ENCODE data around the gene ADGRB3.

The ADGRB3 gene

GRCh38 chr6:69340196-69340595 is 705.1 kb downstream of the ADGRB3 start:
- H3K36me3 ChIP-seq (ENCODE audit: control insufficient read depth in 2 of 2, insufficient read depth in 2 of 2, low read length in 2 of 2) = no peaks in the 10 kb centered on the region
- H3K4me1 ChIP-seq (ENCODE audit: control insufficient read depth, insufficient read depth, low read length) = no peaks in the 10 kb centered on the region
- H3K9ac ChIP-seq (ENCODE audit: low read length in 2 of 2) = no peak overlapping the region
- no peak overlapping the region for H3K27ac ChIP-seq (ENCODE audit: low read length)
- H3K9me3 ChIP-seq (ENCODE audit: control insufficient read depth in 2 of 2, low read length in 2 of 2) = no peaks in the 10 kb centered on the region
- H3K4me3 ChIP-seq (ENCODE audit: low read length in 2 of 2) = no peak overlapping the region
- H3K27me3 ChIP-seq (ENCODE audit: control insufficient read depth in 1 of 2, insufficient read depth in 2 of 2, low read length in 2 of 2) = no peaks in the 10 kb centered on the region

GRCh38 chr6:69343851-69344250 is 708.8 kb downstream of the ADGRB3 start:
- Histone ChIP-seq H3K27ac (ENCODE audit: low read length) (no peak overlapping the region), H3K36me3 (ENCODE audit: control insufficient read depth in 2 of 2, insufficient read depth in 2 of 2, low read length in 2 of 2) (no peaks in the 10 kb centered on the region), H3K4me1 (ENCODE audit: control insufficient read depth, insufficient read depth, low read length) (no peaks in the 10 kb centered on the region), H3K4me3 (ENCODE audit: low read length in 2 of 2) (no peak overlapping the region), H3K27me3 (ENCODE audit: control insufficient read depth in 1 of 2, insufficient read depth in 2 of 2, low read length in 2 of 2) (no peaks in the 10 kb centered on the region), H3K9ac (ENCODE audit: low read length in 2 of 2) (no peak overlapping the region), H3K9me3 (ENCODE audit: control insufficient read depth in 2 of 2, low read length in 2 of 2) (no peaks in the 10 kb centered on the region)

- Histone ChIP-seq H3K4me3 (ENCODE audit: low read length in 2 of 2) (no peak overlapping the region), H3K27ac (ENCODE audit: low read length) (no peak overlapping the region)
These were observed 714.7 kb downstream of the ADGRB3 start for GRCh38 chr6:69349771-69350170.

GRCh38 chr6:69362209-69362608 is 727.1 kb downstream of the ADGRB3 start:
- Histone ChIP-seq H3K4me1 (ENCODE audit: control insufficient read depth, insufficient read depth, low read length) (no peaks in the 10 kb centered on the region), H3K36me3 (ENCODE audit: control insufficient read depth in 2 of 2, insufficient read depth in 2 of 2, low read length in 2 of 2) (no peaks in the 10 kb centered on the region), H3K27me3 (ENCODE audit: control insufficient read depth in 1 of 2, insufficient read depth in 2 of 2, low read length in 2 of 2) (no peaks in the 10 kb centered on the region), H3K4me3 (ENCODE audit: low read length in 2 of 2) (no peak overlapping the region), H3K9ac (ENCODE audit: low read length in 2 of 2) (no peak overlapping the region), H3K9me3 (ENCODE audit: control insufficient read depth in 2 of 2, low read length in 2 of 2) (no peaks in the 10 kb centered on the region), H3K27ac (ENCODE audit: low read length) (no peak overlapping the region)

More at GRCh38 chr6:69349771-69350170, 714.7 kb downstream of the ADGRB3 start:
- Histone ChIP-seq H3K9ac (ENCODE audit: low read length in 2 of 2) (no peak overlapping the region), H3K27me3 (ENCODE audit: control insufficient read depth in 1 of 2, insufficient read depth in 2 of 2, low read length in 2 of 2) (no peaks in the 10 kb centered on the region), H3K4me1 (ENCODE audit: control insufficient read depth, insufficient read depth, low read length) (no peaks in the 10 kb centered on the region), H3K9me3 (ENCODE audit: control insufficient read depth in 2 of 2, low read length in 2 of 2) (no peaks in the 10 kb centered on the region), H3K36me3 (ENCODE audit: control insufficient read depth in 2 of 2, insufficient read depth in 2 of 2, low read length in 2 of 2) (no peaks in the 10 kb centered on the region)

- Histone ChIP-seq H3K27ac (ENCODE audit: low read length) (no peak overlapping the region), H3K27me3 (ENCODE audit: control insufficient read depth in 1 of 2, insufficient read depth in 2 of 2, low read length in 2 of 2) (no peaks in the 10 kb centered on the region), H3K4me3 (ENCODE audit: low read length in 2 of 2) (no peak overlapping the region), H3K9me3 (ENCODE audit: control insufficient read depth in 2 of 2, low read length in 2 of 2) (no peaks in the 10 kb centered on the region), H3K9ac (ENCODE audit: low read length in 2 of 2) (no peak overlapping the region), H3K4me1 (ENCODE audit: control insufficient read depth, insufficient read depth, low read length) (no peaks in the 10 kb centered on the region), H3K36me3 (ENCODE audit: control insufficient read depth in 2 of 2, insufficient read depth in 2 of 2, low read length in 2 of 2) (no peaks in the 10 kb centered on the region)
These were observed 731.7 kb downstream of the ADGRB3 start for GRCh38 chr6:69366831-69367230.

- Histone ChIP-seq H3K27me3 (ENCODE audit: control insufficient read depth in 1 of 2, insufficient read depth in 2 of 2, low read length in 2 of 2) (no peaks in the 10 kb centered on the region), H3K9ac (ENCODE audit: low read length in 2 of 2) (no peak overlapping the region), H3K36me3 (ENCODE audit: control insufficient read depth in 2 of 2, insufficient read depth in 2 of 2, low read length in 2 of 2) (no peaks in the 10 kb centered on the region), H3K4me3 (ENCODE audit: low read length in 2 of 2) (no peak overlapping the region), H3K9me3 (ENCODE audit: control insufficient read depth in 2 of 2, low read length in 2 of 2) (no peaks in the 10 kb centered on the region), H3K27ac (ENCODE audit: low read length) (no peak overlapping the region), H3K4me1 (ENCODE audit: control insufficient read depth, insufficient read depth, low read length) (no peaks in the 10 kb centered on the region)
These were observed 733.5 kb downstream of the ADGRB3 start for GRCh38 chr6:69368613-69369012.

GRCh38 chr6:69370763-69371162 is 735.7 kb downstream of the ADGRB3 start:
- H3K27ac ChIP-seq (ENCODE audit: low read length) = no peak overlapping the region
- H3K4me3 ChIP-seq (ENCODE audit: low read length in 2 of 2) = no peak overlapping the region
- no peaks in the 10 kb centered on the region for H3K4me1 ChIP-seq (ENCODE audit: control insufficient read depth, insufficient read depth, low read length)
- no peak overlapping the region for H3K9ac ChIP-seq (ENCODE audit: low read length in 2 of 2)
- no peaks in the 10 kb centered on the region for H3K36me3 ChIP-seq (ENCODE audit: control insufficient read depth in 2 of 2, insufficient read depth in 2 of 2, low read length in 2 of 2)
- H3K27me3 ChIP-seq (ENCODE audit: control insufficient read depth in 1 of 2, insufficient read depth in 2 of 2, low read length in 2 of 2) = no peaks in the 10 kb centered on the region
- H3K9me3 ChIP-seq (ENCODE audit: control insufficient read depth in 2 of 2, low read length in 2 of 2) = no peaks in the 10 kb centered on the region

GRCh38 chr6:69378326-69378725 is 743.2 kb downstream of the ADGRB3 start:
- H3K27me3 ChIP-seq (ENCODE audit: control insufficient read depth in 1 of 2, insufficient read depth in 2 of 2, low read length in 2 of 2) = no peaks in the 10 kb centered on the region
- no peak overlapping the region for H3K27ac ChIP-seq (ENCODE audit: low read length)
- H3K36me3 ChIP-seq (ENCODE audit: control insufficient read depth in 2 of 2, insufficient read depth in 2 of 2, low read length in 2 of 2) = no peaks in the 10 kb centered on the region
- no peaks in the 10 kb centered on the region for H3K9me3 ChIP-seq (ENCODE audit: control insufficient read depth in 2 of 2, low read length in 2 of 2)
- no peak overlapping the region for H3K4me3 ChIP-seq (ENCODE audit: low read length in 2 of 2)
- no peaks in the 10 kb centered on the region for H3K4me1 ChIP-seq (ENCODE audit: control insufficient read depth, insufficient read depth, low read length)
- H3K9ac ChIP-seq (ENCODE audit: low read length in 2 of 2) = no peak overlapping the region

GRCh38 chr6:69379518-69379917 is 744.4 kb downstream of the ADGRB3 start:
- no peaks in the 10 kb centered on the region for H3K36me3 ChIP-seq (ENCODE audit: control insufficient read depth in 2 of 2, insufficient read depth in 2 of 2, low read length in 2 of 2)

GRCh38 chr6:69383627-69384026 is 748.5 kb downstream of the ADGRB3 start:
- no peaks in the 10 kb centered on the region for H3K27me3 ChIP-seq (ENCODE audit: control insufficient read depth in 1 of 2, insufficient read depth in 2 of 2, low read length in 2 of 2)
- H3K36me3 ChIP-seq (ENCODE audit: control insufficient read depth in 2 of 2, insufficient read depth in 2 of 2, low read length in 2 of 2) = no peaks in the 10 kb centered on the region
- no peak overlapping the region for H3K9ac ChIP-seq (ENCODE audit: low read length in 2 of 2)
- no peak overlapping the region for H3K4me3 ChIP-seq (ENCODE audit: low read length in 2 of 2)
- H3K9me3 ChIP-seq (ENCODE audit: control insufficient read depth in 2 of 2, low read length in 2 of 2) = no peaks in the 10 kb centered on the region
- H3K27ac ChIP-seq (ENCODE audit: low read length) = no peak overlapping the region
- no peaks in the 10 kb centered on the region for H3K4me1 ChIP-seq (ENCODE audit: control insufficient read depth, insufficient read depth, low read length)

More at GRCh38 chr6:69379518-69379917, 744.4 kb downstream of the ADGRB3 start:
- H3K4me3 ChIP-seq (ENCODE audit: low read length in 2 of 2) = no peak overlapping the region
- no peaks in the 10 kb centered on the region for H3K27me3 ChIP-seq (ENCODE audit: control insufficient read depth in 1 of 2, insufficient read depth in 2 of 2, low read length in 2 of 2)
- no peak overlapping the region for H3K27ac ChIP-seq (ENCODE audit: low read length)
- no peaks in the 10 kb centered on the region for H3K4me1 ChIP-seq (ENCODE audit: control insufficient read depth, insufficient read depth, low read length)
- H3K9ac ChIP-seq (ENCODE audit: low read length in 2 of 2) = no peak overlapping the region
- H3K9me3 ChIP-seq (ENCODE audit: control insufficient read depth in 2 of 2, low read length in 2 of 2) = no peaks in the 10 kb centered on the region

DNA sequence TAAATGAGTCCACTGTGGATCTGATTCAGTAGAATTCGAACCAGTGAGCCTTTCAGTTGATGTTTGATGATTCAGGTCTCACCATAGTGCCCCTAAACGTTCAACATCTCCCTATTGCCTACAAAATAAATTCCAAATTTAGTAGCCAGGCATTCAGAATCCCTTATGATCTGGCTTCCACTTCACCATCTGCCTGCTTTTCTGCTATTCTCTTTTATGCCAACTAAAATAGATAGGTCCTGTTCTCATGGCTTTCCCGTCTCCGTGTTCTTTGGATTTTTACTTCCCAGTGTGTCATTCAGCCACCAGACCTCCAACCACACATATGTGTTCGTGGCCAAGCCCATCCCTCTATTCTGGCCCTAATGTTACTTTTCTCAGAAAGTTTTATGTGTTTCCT is 751.3 kb downstream of the ADGRB3 start:
- H3K36me3 ChIP-seq (ENCODE audit: control insufficient read depth in 2 of 2, insufficient read depth in 2 of 2, low read length in 2 of 2) = no peaks in the 10 kb centered on the region
- H3K9ac ChIP-seq (ENCODE audit: low read length in 2 of 2) = no peak overlapping the region
- no peak overlapping the region for H3K27ac ChIP-seq (ENCODE audit: low read length)
- H3K4me3 ChIP-seq (ENCODE audit: low read length in 2 of 2) = no peak overlapping the region
- no peaks in the 10 kb centered on the region for H3K4me1 ChIP-seq (ENCODE audit: control insufficient read depth, insufficient read depth, low read length)
- H3K9me3 ChIP-seq (ENCODE audit: control insufficient read depth in 2 of 2, low read length in 2 of 2) = no peaks in the 10 kb centered on the region
- no peaks in the 10 kb centered on the region for H3K27me3 ChIP-seq (ENCODE audit: control insufficient read depth in 1 of 2, insufficient read depth in 2 of 2, low read length in 2 of 2)
